Cerebellar nuclear complex (tissue), 1 donor: ENCODE data around the gene SP1.

Experiments
- DNase-seq, 2 experiments: peaks; one replicate each; lab custom pipeline; 2025; lab: John Stamatoyannopoulos, UW

SP1 gene

GRCh38 chr12:53452159-53453077 is 72.4 kb downstream of the SP1 start:
- peak in 1 of 2 experiments; percentile 13 for DNase-seq

- DNase-seq, result no peak
Measured at GRCh38 chr12:53453953-53454640, 74.1 kb downstream of the SP1 start.

- DNase-seq, result peak; percentile 73 to 79
Measured at GRCh38 chr12:53454707-53455106, 74.7 kb downstream of the SP1 start.

- no peak for DNase-seq
Measured at GRCh38 chr12:53456654-53457366, 76.8 kb downstream of the SP1 start.

GRCh38 chr12:53459097-53459496 is 79.1 kb downstream of the SP1 start:
- no peak for DNase-seq

GRCh38 chr12:53461059-53461458 is 81.1 kb downstream of the SP1 start:
- DNase-seq, result no peak

GRCh38 chr12:53461591-53461990 is 81.6 kb downstream of the SP1 start:
- no peak for DNase-seq

GRCh38 chr12:53462935-53463334 is 83.0 kb downstream of the SP1 start:
- no peak for DNase-seq

GRCh38 chr12:53463802-53464560 is 84.0 kb downstream of the SP1 start:
- DNase-seq, result no peak

GRCh38 chr12:53464685-53465418 is 84.9 kb downstream of the SP1 start:
- no peak for DNase-seq

GRCh38 chr12:53465679-53466078 is 85.7 kb downstream of the SP1 start:
- DNase-seq, result no peak
